Fibroblast of skin of right biceps (primary cell): ENCODE measurements around the gene SNX3.

Experiments used
- DNase-seq: peaks from one replicate; pipeline ENCODE4 v3.0.0-alpha.2; 2013

SNX3 gene

DNA sequence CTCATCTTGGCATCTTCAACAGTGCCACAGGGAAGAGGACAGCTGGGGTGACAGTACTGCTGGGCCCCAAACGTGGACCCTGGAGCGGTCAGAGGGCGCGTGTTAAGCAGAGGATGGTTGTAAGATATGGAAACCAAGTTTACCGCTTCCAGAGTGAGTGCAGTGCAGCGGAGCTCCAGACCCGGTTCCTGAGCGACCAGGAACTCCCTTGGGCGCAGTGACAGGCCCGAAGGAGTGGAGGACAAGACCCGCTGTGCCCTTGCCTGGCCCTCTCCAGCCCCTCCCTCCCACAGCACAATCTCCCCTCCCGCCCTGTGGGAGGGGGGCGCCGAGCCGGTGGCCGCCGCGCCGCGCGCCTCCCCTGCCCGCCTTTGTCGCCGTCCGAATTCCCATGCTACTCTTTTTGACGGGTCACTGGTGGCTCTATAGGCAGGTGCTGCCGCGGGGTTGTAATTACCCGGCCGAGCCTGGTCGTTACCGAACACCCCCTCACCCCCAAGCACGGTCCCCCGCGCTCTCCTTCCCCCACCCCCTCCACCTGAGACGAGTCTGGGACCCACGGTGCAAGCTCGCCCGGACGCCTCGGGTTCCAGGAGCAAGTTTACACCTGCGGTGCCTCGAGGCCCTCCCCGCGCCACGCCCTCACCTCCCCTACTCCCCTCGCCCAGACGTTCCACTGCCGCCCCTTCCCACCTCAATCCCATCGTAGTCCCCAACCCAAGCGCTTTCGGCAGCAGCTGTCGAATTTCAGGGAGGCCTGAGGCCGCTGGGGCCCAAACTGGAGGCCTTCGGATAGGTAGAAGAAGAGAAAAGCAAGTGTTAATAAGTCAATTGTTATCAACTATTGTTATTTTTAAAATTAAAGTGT, 91.1 kb downstream of the SNX3 start:
- DNase-seq, result no peak

DNA sequence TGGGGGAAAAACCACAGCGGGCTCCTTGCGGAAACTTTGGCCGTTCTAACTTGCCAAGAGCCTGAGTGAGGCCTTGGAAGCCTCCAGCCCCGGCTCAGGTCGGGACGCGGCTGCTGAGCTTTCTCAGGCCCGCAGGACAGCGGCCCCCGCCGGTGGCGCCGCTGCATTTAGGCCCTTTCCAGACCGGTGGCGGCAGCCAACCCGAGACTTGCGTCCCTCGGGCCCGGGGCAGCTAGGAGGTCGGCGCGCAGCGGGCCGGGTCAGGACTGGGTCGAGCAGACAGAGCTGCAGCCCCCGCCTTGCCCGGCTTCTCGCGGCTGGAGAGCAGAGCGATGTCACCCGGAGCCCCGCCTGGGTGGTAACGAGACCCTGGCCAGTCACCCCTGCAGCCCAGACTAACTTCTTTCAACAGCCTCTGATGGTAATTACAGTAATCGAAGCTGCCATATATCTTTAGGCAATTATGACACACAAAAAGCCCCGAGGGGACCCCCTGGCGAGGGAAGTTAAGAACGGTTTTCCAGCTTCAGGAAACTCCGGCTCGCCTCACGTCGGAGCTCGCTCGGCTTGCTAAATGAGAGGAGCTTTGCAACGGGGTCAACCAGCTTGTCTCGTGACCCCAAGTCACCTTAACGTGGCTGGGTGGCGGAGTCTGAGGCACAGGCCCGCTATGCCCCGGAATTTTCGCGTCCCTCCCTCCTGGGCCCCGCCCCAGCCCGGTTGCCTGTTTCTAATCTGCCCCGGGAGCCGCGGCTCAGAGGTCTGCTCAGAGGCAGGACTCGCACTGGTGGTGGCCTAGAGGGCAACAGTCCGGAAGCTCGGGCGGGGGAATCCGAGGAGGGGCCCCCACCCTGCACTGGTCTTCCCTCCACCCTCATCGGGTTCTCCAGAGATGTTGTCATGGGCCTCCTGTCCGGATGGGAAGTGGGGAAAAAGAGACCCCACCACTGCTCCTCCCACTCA, 92.1 kb downstream of the SNX3 start:
- peak; percentile 17 for DNase-seq

DNA sequence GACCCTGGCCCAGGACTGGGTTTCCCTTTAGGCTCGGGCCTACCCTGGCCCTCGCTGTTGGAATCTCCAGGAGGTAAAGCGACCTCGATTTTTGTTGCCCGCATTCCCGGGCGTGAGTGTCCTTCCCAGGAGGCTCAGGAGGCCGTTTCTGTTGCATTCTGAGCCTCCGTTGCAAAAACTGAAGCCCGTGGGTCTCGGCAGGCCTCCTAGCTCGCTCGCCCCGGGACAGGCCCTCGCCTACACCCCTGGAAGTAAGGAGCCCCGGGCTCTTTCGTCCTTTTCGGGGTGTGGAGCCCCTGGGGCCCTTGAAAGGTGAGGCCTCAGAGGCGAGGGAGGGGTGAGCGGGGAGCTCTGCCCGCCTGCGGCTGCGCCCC, 92.8 kb downstream of the SNX3 start:
- no peak for DNase-seq

DNA sequence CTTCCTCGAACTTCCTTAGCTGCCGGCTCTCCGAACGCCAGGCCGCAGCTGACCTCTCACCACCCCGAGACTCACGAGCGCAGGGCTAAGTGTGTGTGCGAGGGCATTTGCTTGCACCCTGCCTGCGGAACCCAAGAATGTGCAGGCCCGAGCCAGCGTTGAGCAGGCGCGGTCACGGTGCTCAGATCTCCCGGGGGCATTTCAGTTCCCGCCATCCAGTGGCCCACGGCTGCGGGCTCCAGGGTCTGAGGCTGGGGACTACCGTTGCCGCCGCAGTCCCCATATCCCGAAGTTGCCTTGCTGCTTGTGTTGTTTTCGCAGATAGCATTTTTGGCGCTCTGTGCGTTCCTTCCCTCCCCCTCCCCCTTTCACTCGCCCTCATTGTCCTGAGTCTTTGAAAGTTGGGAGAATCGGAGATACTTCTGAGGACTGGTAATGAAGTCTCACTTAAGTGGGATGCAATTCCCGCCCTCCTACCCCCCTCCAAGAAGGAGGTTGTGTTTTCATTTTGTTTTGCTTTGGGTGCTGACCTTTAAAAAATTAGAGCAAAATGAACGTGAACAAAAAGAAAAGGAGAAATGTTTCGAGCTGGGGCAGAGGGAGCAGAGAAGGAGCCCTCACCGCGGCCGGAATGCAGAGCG, 93.3 kb downstream of the SNX3 start:
- no peak for DNase-seq

DNA sequence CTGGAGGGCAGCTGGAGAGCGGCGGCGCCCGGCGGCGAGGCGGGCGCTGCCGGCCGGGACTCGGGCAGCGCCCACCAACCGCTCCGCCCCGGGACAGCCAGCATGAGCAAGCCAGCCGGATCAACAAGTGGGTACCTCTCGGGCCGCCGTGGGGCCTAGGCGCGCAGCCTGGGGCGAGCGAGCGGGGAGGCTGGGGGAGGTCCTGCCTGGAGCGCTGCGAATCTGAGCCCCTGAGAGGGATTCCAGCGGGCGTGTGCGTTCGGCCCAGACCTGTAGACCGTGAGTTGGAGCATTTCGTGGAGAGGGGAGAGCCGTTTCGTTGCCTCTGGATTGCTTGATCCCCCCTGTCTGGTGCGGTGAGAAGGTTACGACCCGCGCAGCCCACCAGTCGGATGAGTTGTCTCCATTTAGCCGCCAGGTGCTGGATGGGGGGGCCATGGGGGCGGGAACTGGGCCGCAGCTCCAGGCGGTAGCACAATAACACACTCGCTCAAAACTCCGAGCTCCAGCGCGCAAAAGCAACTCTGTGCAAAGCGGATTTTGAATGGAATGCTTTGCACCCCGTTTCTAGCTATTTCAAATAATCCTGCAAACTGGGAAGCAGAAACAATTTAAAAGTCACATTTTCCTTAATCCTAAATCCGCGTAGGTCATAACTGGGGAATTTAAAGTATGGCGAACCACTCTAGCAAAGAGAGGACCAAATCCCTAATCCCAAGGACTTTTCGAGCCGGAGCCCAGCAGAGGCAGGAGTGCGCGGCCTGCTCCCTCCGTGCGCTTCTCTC, 94.0 kb downstream of the SNX3 start:
- no peak for DNase-seq

DNA sequence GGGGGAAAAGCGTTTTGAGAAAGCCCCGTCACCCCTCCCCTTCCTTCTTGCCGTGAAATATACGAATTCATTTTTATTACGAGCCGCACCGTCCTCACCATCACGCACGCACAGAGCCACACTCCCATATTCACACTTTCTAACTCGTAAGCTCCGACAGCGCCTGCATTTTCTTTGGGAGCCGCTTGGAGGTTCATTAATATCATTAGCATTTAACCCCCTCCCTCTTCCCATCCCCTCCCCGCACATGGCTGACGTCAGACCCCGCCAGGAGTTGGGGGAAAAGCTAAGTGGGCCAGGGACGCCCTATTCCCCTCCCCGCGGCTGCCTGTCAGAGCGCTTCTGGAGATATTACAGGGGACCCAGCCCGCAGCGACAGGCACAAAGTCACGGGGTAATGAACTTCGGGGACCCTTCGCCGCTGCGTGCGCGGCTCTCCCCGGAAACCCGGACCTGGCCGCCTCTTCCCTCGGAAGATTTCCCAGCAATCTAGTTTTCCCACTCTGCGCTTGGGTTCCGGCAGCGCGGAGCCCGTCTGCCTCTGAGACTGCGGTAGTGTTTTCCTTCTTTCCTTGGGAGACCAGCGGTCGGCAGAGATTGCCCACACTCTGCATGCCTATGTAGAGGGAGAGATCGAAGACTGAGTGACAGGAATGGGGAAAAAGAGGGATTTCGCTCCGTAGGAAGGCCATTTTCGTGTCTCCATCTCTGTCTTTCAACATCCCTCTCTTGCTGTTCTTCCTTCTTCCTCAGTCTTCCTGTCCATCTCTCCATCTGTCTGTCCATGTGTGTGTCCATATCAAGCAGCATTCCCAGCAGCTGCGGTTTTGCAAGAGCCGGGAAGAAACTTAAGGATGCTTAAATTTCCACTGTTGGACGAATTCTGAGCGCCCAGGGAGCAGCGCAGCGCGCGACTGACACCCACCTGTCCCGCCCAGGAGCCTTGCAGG, 94.9 kb downstream of the SNX3 start, which contains the start of gene NR2E1:
TSS of gene NR2E1 (plus strand) at position 309 of the 950 bp plus-strand sequence. CDS start 744 bp downstream, outside the sequence.
- no peak for DNase-seq

DNA sequence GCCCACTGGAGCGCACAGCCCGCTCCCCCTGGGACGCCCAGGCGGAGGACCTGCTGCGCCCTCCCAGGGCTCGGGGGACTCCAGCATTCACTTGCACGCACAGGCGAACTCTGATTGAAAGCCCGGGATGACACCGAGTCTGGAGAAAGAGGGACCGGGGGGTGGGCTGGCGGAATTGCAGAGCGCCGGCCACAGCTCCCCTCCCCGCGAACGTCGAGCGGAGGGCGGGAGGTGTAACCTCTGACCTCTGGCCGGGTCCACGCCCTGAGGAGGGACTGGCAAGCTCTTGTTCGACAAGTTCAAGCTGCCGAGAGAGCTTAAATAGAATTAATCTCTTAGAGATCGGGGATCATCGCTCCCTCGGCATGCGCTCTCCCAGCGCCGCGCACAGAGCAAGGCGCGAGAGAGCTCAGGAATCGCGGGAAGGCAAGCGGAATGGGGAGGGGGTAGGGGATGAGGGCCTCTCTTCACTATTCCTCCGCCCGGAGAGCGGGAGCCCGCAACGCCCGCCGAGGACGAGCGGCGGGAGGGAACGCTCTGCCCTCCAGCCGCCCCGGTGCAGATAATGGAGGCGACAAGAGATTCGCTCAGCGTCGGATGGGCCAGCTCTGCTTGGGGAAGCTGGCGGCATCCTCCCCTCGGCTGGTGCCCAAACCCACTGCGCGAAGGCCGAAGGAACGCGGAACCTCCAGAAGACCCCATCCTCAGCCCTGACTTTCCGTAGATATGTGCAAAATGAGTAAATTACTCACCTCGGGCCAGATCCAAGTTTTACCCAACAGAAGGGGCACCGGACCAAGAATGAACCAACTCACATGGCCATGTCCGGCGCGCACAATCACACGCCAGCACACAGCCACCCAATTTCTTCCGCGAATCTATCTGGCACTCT, 95.8 kb downstream of the SNX3 start:
- DNase-seq, result no peak

DNA sequence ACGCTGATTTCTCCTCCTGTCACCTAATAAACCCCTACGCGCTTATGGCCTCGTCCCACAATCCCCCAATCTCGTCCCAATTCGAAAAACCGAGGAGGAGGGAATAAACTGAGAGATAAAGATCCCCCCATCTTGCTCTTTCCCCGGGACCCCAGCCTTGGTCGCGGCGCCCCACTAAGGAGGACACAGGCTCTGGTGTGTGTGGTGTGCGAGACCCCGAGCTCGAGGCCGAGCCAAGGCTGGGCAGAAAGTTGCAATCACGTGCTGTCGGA, 96.4 kb downstream of the SNX3 start:
- no peak for DNase-seq

DNA sequence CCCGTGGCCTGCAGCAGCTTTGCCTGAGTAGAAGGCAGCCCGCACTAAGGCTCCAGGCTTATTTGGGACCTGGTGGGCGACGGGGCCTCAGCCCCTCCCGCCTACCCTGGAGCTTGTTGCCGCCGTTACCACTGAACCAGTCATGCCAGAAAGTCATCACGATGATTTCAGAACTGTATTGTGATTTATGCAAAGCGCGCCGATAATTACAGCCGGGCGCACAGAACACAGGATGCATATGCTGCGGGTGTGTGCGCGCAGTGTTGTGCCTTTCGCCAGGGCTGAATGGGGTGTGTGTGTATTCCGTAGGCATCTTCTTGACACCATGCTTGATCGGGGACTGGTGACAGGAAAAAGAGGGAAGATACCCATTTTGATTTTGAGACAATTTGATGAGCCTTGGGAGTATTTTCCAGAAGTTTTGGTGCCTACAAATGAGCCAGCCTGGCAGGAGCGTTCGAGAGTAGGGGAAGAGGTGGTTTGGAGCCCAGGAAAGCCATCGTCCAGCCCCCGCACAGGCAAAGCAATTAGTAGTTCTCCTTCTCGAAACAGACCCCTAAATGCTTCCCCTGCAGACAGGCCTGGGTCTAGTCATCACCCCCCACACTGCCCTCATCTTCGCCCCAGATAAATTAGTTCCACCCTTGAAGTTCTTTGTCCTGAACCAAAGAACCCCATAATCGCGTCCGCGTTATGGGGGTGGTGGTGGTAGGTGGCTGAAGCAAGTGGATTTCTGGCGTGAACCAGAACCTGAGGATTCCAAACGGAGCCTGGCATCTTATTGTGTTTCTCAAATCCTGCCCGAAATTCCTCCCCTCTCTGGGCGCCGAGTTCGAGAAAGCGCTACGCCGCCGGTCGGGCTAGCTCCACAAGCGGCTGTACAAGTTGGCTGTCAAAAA, 96.9 kb downstream of the SNX3 start:
- no peak for DNase-seq

DNA sequence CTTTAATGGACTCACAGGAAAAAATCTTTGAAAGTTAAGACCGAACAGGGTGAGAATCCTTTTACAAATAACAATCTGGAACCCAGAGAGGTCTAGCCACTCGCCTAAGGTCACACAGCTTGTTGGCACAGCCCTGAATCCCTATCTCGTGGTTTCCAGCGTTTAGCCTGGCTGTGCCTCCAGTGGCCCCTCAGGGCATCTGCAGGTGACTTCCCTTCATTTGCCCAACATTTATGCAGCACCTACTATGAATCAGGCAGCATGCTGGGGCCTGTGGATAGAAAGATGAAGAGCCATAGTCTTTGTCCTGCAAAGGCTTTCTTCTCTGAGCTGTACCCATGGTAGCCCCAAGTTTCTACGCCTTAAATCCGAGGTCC, 97.6 kb downstream of the SNX3 start:
- DNase-seq, result no peak

DNA sequence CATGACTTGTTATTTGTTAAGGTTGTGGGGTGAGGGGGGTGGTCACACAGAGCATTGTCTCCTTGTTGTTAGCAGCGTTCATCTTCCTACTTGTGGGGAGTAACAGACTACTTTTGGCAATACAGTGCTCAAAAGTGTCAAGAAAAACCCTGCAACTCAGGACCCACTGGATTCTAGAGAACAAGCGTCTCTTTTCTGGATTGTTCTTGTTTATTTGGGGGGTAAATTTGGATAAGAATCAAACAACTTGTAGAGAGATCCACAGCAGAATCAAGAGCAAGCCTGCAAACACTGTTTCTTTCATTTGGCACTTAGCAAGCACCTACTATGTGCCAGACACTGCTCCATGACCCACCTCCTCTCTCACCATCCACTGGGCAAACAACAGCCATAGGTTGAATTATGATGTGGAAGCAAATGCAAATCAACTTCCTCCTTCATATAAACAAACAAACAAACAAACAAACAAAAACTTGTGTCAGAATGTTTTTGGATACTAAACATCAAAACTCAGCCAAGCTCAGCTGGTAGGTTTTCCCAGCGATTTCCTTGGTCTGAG, 99.0 kb downstream of the SNX3 start:
- DNase-seq, result no peak
